Left lung (tissue), 10 donors: ENCODE data around the gene GPSM1. TPM values are rescaled to one million over a fixed set of nuclear protein-coding genes. Genes with fewer than 3 reads are reported as not detected.

Experiments
- ATAC-seq: fragments of 200-7000 bp; cut with Tn5 transposase; one replicate; pipeline ENCODE4 v1.9.1; 2020; ENCODE audit warnings: moderate library complexity
- DNase-seq, 4 donors: peaks; one replicate each; pipeline ENCODE4 v3.0.0-alpha.2; 2013 to 2020
- H3K27ac ChIP-seq, 2 donors: fragments of 200-600 bp; sonication (generic) in 1 of 2; one replicate each; pipeline versions ENCODE4 v1.5.0 to v1.8.0; 2020 to 2021
- H3K27me3 ChIP-seq, 2 donors: fragments of 200-600 bp; sonication (generic) in 1 of 2; one replicate each; pipeline versions ENCODE4 v1.5.0 to v1.8.0; 2020 to 2021
- H3K36me3 ChIP-seq, 2 donors: fragments of 200-600 bp; sonication (generic) in 1 of 2; one replicate each; pipeline versions ENCODE4 v1.5.0 to v1.8.0; 2020 to 2021
- H3K4me1 ChIP-seq, 2 donors: fragments of 200-600 bp; one replicate each; pipeline ENCODE4 v1.8.0; 2021
- H3K4me3 ChIP-seq, 2 donors: fragments of 200-600 bp; sonication (generic) in 1 of 2; one replicate each; pipeline versions ENCODE4 v1.5.0 to v1.8.0; 2020 to 2021; ENCODE audit warnings: mild to moderate bottlenecking in 1 of 2
- H3K9me3 ChIP-seq, 2 donors: fragments of 200-600 bp; sonication (generic) in 1 of 2; one replicate each; pipeline versions ENCODE4 v1.5.0 to v1.8.0; 2020 to 2021
- CTCF ChIP-seq, 2 donors: fragments of 200-600 bp; sonication (generic) in 1 of 2; IDR thresholded peaks; one replicate each; pipeline versions ENCODE4 v1.5.0 to v1.8.0; 2021; ENCODE audit warnings: antibody characterized with exemption in 2 of 2
- intact Hi-C, 2 donors: fragments of 100-400 bp; cut with DNase I; formaldehyde crosslinking; loops; one replicate each; pipeline versions ENCODE4 v1.11.2 to v1.14.2; 2022
- polyA plus RNA-seq, 6 donors: library from polyadenylated mRNA; unstranded; fragments of 120-200 nt; gene quantifications; one replicate each; pipeline ENCODE4 v1.2.1, GENCODE V29; 2013; ENCODE audit not compliant: insufficient read length in 6 of 6
- total RNA-seq, 2 donors: library from RNA; stranded (reverse); fragmentation: NEBNext Ultra II Directional; extraction: Animal tissue kit (Norgen Biotek cat#: 25700); gene quantifications; one replicate each; pipeline ENCODE4 v1.2.1, GENCODE V29; 2021
- donor health status: DM: no; HTN: yes; CAD: no.
- donor health status: DM: no; HTN: no; CAD: no.

The GPSM1 gene
- total and polyA plus RNA-seq, 8 donors, result 21.7 to 84.3 (median 52.7) TPM

DNA sequence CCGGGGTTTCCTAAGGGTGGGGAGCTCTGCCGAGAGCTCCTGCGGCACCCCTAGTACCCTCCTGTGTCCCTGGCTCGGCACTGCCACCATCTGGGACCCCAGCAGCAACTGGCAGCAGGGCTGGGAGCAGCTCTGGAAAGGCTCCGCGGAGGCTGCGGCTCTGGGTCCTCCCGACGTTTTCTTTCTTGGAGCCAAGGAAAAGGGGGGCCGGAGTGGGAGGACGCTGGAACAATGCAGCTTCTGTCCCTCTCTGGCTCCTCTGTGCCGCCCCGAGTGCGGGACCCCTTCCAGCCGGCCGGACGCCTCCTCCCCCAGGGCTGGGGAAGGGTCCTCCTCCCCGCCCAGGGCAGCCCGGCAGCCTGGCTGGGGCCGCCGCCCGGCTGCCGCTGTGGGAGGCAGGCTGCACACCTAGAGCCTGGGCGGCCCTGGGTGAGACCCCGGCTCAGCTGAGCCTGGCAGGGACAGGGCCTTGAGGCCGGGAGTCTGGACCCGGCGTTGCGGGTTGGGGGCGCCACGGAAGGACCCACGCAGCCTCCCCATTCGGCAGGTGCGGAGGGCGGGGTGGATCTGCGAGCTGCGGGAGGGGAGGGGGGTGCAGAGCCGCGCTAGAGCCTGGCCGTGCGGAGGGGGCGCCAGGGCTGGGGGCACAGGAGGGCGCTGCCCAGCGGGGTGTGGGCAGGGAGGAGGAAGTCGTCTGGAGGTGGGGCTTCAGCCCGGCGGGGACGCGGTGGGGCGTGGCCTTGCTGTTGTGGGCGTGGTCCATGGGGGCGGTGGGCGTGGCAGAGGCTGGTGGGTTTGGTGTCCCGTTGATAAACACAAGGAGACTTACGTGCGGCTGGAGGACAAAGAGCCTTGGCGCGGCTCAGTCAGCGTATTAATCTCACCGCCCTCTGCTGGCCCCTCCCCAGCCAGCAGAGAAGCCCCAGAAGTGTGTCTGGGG lies 15.1 kb downstream of the GPSM1 start:
- Histone ChIP-seq H3K36me3 (peaks cover 0 to 8% of the 10 kb centered on the region in 2 donors), H3K27ac (peak overlapping the region; percentile 39 to 57), H3K4me3 (peak overlapping the region in 1 of 2 donors; percentile 40), H3K4me1 (peaks cover 16 to 32% of the 10 kb centered on the region in 2 donors), H3K9me3 (no peaks in the 10 kb centered on the region), H3K27me3 (no peaks in the 10 kb centered on the region)
- peak; percentile 77 for ATAC-seq
- DNase-seq, result peak; percentile 62 to 95 (median 86)
- TF ChIP-seq CTCF (IDR thresholded peaks at IDR 0.05), result no peak
- intact Hi-C loops, result no loop called here

DNA sequence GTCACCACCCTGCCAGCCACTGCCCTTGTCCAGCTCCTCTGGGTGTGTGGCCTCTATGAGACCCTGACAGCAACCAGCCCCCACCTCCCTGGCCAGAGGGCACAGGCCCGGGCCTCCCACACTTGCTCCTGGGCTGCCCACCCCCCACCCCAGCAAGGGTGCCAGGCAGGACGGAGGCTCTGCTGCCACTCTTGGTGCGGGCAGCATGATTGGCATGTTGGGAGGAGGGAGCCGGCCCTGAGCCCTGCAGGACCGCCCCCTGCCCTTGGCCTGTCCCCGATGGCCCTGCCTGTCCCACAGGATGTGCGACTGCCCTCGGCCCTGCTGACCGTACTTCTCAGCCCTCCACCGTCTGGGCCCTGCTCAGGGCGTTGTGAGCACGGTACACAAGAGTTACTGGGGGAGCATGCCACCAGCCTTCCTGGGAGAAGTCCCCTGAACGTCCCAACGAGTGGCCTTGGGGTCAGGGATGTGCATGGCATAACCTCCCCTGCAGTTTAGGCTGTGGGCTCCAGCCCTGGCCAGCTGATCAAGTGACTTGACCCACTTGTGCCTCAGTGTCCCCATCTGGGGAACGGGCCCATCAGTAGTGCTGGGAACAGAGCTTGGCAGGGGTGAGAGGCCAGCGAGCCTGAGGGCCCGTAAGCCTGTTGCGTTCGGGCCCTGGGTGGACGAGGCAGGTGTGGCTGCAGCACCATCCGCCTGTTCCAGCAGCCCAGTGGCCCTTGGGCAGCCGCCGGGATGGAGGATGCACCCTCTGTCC lies 16.0 kb downstream of the GPSM1 start:
- TF ChIP-seq CTCF (IDR thresholded peaks at IDR 0.05), result no peak
- Histone ChIP-seq H3K4me3 (peak overlapping the region in 1 of 2 donors; percentile 40), H3K36me3 (peaks cover 0 to 4% of the 10 kb centered on the region in 2 donors), H3K9me3 (no peaks in the 10 kb centered on the region), H3K27ac (peak overlapping the region; percentile 39 to 57), H3K27me3 (no peaks in the 10 kb centered on the region), H3K4me1 (peaks cover 16 to 32% of the 10 kb centered on the region in 2 donors)
- DNase-seq (no peak), ATAC-seq (peak; percentile 4)
- intact Hi-C loops, result no loop called here

- no peak for TF ChIP-seq CTCF (IDR thresholded peaks at IDR 0.05)
- no peak overlapping the region for H3K27ac ChIP-seq
- intact Hi-C loops, result no loop called here
- H3K4me3 ChIP-seq, result no peak overlapping the region
- H3K36me3 ChIP-seq, result peaks cover 0 to 4% of the 10 kb centered on the region in 2 donors
- H3K9me3 ChIP-seq, result no peaks in the 10 kb centered on the region
- H3K4me1 ChIP-seq, result peaks cover 16 to 32% of the 10 kb centered on the region in 2 donors
- H3K27me3 ChIP-seq, result no peaks in the 10 kb centered on the region
- no peak for ATAC-seq
- no peak for DNase-seq
Observed at GRCh38 chr9:136343884-136344269, 16.5 kb downstream of the GPSM1 start.

DNA sequence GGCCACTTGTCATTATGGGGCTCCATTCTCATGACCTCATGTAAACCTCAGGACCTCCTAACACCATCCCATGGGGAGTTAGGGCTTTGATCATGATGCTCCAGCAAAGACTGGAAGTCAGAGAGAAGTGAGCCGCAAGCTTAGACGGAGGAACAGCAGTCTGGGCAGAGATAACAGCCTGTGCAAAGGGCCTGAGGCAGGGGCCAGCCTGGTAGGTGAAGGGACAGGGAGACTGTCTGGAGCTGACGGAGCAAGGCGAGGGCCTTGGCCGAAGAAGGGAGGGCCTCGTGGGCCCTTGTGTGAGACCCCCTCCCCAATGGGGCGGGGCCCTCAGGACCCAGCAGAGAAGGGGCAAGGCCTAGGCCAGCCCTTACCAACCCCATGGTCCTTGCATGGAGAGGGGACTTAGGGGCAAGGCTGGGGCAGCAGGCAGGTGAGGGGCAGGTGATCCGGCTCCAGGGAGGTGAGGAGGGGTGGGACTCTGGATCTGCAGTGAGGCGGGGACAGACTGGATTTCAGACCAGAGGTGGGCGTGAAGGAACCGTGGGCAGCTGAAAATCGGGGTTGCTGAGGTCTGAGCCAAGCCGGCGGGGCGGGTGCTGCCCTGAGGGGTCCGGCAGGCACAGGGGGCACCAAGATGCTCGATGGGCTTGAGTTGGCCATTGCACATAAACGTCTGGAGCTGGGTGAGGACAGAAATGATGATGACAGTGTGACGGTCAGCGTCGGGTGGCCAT lies 17.4 kb downstream of the GPSM1 start:
- DNase-seq (no peak), ATAC-seq (no peak)
- intact Hi-C loops, result no loop called here
- H3K27ac ChIP-seq, result peak overlapping the region; percentile 29 to 56
- H3K4me1 ChIP-seq, result peaks cover 16 to 32% of the 10 kb centered on the region in 2 donors
- no peak for TF ChIP-seq CTCF (IDR thresholded peaks at IDR 0.05)
- no peaks in the 10 kb centered on the region for H3K9me3 ChIP-seq
- no peaks in the 10 kb centered on the region for H3K27me3 ChIP-seq
- H3K36me3 ChIP-seq, result peaks cover 0 to 4% of the 10 kb centered on the region in 2 donors
- no peak overlapping the region for H3K4me3 ChIP-seq
